K562 (cell line): ENCODE measurements around the gene CCDC7. TPM values are rescaled to one million over a fixed set of nuclear protein-coding genes. Genes with fewer than 3 reads are reported as not detected.

Source experiments
- CCAR2 ChIP-seq: fragments of 200-400 bp; formaldehyde crosslinking; IDR thresholded peaks from 2 replicates; pipeline ENCODE4 v1.6.1; 2017; ENCODE audit warnings: mild to moderate bottlenecking, low read depth, low read length
- FOS ChIP-seq: IDR thresholded peaks from 3 replicates; pipeline ENCODE4 v1.6.1; 2011; ENCODE audit not compliant: insufficient read length; ENCODE audit errors: extremely low read depth
- HLTF ChIP-seq: fragments of 450-650 bp; IDR thresholded peaks from 2 replicates; pipeline ENCODE4 v1.6.1; 2016
- LCOR ChIP-seq: sonication (generic); formaldehyde crosslinking; IDR thresholded peaks from 2 replicates; pipeline ENCODE4 v1.8.0; 2022; ENCODE audit warnings: mild to moderate bottlenecking, missing genetic modification reagents
- MCM2 ChIP-seq: fragments of 450-650 bp; IDR thresholded peaks from 2 replicates; pipeline ENCODE4 v1.6.1; 2017; ENCODE audit warnings: low read depth, mild to moderate bottlenecking
- MYNN ChIP-seq, 2 experiments: sonication (generic); formaldehyde crosslinking in 1 of 2; IDR thresholded peaks; 2 replicates each; pipeline versions ENCODE4 v1.5.0 to v1.6.1; 2016 to 2020; ENCODE audit warnings: antibody characterized with exemption in 1 of 2, missing genetic modification reagents in 1 of 2
- RBM17 ChIP-seq: fragments of 200-400 bp; formaldehyde crosslinking; IDR thresholded peaks from 2 replicates; pipeline ENCODE4 v1.6.1; 2017; ENCODE audit warnings: low read depth, mild to moderate bottlenecking, low read length, borderline replicate concordance
- RBM22 ChIP-seq: fragments of 200-400 bp; formaldehyde crosslinking; IDR thresholded peaks from 2 replicates; pipeline ENCODE4 v1.6.1; 2018; ENCODE audit warnings: low read length, low read depth; ENCODE audit not compliant: poor library complexity, severe bottlenecking
- SIN3B ChIP-seq: fragments of 450-650 bp; IDR thresholded peaks from 2 replicates; pipeline ENCODE4 v1.6.1; 2017; ENCODE audit warnings: low read depth, mild to moderate bottlenecking, moderate library complexity
- WHSC1 ChIP-seq: IDR thresholded peaks from one replicate; pipeline ENCODE4 v1.6.1; 2012; ENCODE audit warnings: low read length, control low read depth, inconsistent platforms
- ZNF253 ChIP-seq: fragments of 250-450 bp; sonication (Bioruptor Pico); conservative IDR thresholded peaks from 2 replicates; pipeline ENCODE4 v1.6.1; 2021; ENCODE audit warnings: mild to moderate bottlenecking
- ZNF57 ChIP-seq: fragments of 450-650 bp; formaldehyde crosslinking; IDR thresholded peaks from 2 replicates; pipeline ENCODE4 v1.4.0; 2020; ENCODE audit warnings: mild to moderate bottlenecking, moderate library complexity
- ZNF699 ChIP-seq: fragments of 250-450 bp; sonication (Bioruptor Pico); IDR thresholded peaks from 2 replicates; pipeline ENCODE4 v1.8.0; 2021; ENCODE audit warnings: mild to moderate bottlenecking, moderate library complexity; ENCODE audit not compliant: insufficient replicate concordance
- polyA plus RNA-seq, 8 experiments: library from polyadenylated mRNA; depleted of rRNA in 4 of 8; stranded (reverse) in 5 of 8; unstranded in 3 of 8; fragments of >200 nt; fragmentation: Nextera tagmentation in 2 of 8; fragmentation: Illumina TruSeq in 1 of 8; extraction: Ambion mirVana in 2 of 8; extraction: Trizol in 1 of 8; gene quantifications; 2 replicates each; pipeline versions ENCODE4 v1.2.1 to v1.2.3, GENCODE V29; 2011 to 2014; ENCODE audit warnings: inconsistent platforms in 1 of 8, missing spikeins in 1 of 8
- total RNA-seq, 7 experiments: library from RNA; depleted of rRNA in 6 of 7; stranded (reverse); fragments of >200 nt in 6 of 7; fragmentation: Illumina TruSeq in 2 of 7; extraction: Trizol in 2 of 7; gene quantifications; 2 replicates each; pipeline versions ENCODE4 v1.2.1 to v1.2.3, GENCODE V29; 2011 to 2021; ENCODE audit warnings: low replicate concordance in 1 of 7
- TF ChIP-seq, protein P1 (sequence below): fragments of 250-450 bp; sonication (Bioruptor Pico); IDR thresholded peaks from 2 replicates; pipeline ENCODE4 v1.4.0; 2020
- TF ChIP-seq, protein P2 (sequence below), 2 experiments: fragments of 450-650 bp; conservative IDR thresholded peaks; 2 replicates each; pipeline ENCODE4 v1.6.1; 2017; ENCODE audit warnings: mild to moderate bottlenecking in 2 of 2, moderate library complexity in 2 of 2
- TF ChIP-seq, protein P3 (sequence below): fragments of 200-800 bp; sonication (Bioruptor generic); IDR thresholded peaks from 2 replicates; pipeline ENCODE4 v1.6.1; 2017; ENCODE audit warnings: missing genetic modification characterization, missing compliant biosample characterization
- TF ChIP-seq, protein P4 (sequence below): fragments of 450-650 bp; IDR thresholded peaks from 2 replicates; pipeline ENCODE4 v1.6.1; 2016; ENCODE audit warnings: antibody characterized with exemption
- TF ChIP-seq, protein P5 (sequence below): IDR thresholded peaks from 2 replicates; pipeline ENCODE4 v1.6.1; 2011; ENCODE audit not compliant: insufficient read length; ENCODE audit errors: extremely low read depth

The CCDC7 gene
- total and polyA plus RNA-seq, 9 of the 15 experiments (the other 6 are each of a cell fraction or from before 2014, with no cell fraction given), result 1.5 to 6.6 (median 2.7) TPM

DNA sequence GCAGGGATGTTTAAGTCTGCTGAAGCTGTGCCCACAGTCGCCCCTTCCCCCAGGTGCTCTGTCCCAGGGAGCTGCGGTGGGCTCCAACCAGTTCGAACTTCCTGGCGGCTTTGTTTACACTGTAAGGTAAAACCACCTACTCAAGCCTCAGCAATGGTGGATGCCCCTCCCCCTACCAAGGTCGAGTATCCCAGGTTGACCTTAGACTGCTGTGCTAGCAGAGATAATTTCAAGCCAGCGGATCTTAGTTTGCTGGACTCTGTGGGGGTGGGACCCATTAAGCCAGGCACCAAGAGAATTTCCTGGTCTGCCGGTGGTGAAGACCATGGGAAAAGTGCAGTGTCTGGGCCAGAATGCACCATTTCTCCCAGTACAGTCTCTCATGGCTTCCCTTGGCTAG, 56.0 kb downstream of the CCDC7 start (continued):
- TF ChIP-seq, protein P1, sequence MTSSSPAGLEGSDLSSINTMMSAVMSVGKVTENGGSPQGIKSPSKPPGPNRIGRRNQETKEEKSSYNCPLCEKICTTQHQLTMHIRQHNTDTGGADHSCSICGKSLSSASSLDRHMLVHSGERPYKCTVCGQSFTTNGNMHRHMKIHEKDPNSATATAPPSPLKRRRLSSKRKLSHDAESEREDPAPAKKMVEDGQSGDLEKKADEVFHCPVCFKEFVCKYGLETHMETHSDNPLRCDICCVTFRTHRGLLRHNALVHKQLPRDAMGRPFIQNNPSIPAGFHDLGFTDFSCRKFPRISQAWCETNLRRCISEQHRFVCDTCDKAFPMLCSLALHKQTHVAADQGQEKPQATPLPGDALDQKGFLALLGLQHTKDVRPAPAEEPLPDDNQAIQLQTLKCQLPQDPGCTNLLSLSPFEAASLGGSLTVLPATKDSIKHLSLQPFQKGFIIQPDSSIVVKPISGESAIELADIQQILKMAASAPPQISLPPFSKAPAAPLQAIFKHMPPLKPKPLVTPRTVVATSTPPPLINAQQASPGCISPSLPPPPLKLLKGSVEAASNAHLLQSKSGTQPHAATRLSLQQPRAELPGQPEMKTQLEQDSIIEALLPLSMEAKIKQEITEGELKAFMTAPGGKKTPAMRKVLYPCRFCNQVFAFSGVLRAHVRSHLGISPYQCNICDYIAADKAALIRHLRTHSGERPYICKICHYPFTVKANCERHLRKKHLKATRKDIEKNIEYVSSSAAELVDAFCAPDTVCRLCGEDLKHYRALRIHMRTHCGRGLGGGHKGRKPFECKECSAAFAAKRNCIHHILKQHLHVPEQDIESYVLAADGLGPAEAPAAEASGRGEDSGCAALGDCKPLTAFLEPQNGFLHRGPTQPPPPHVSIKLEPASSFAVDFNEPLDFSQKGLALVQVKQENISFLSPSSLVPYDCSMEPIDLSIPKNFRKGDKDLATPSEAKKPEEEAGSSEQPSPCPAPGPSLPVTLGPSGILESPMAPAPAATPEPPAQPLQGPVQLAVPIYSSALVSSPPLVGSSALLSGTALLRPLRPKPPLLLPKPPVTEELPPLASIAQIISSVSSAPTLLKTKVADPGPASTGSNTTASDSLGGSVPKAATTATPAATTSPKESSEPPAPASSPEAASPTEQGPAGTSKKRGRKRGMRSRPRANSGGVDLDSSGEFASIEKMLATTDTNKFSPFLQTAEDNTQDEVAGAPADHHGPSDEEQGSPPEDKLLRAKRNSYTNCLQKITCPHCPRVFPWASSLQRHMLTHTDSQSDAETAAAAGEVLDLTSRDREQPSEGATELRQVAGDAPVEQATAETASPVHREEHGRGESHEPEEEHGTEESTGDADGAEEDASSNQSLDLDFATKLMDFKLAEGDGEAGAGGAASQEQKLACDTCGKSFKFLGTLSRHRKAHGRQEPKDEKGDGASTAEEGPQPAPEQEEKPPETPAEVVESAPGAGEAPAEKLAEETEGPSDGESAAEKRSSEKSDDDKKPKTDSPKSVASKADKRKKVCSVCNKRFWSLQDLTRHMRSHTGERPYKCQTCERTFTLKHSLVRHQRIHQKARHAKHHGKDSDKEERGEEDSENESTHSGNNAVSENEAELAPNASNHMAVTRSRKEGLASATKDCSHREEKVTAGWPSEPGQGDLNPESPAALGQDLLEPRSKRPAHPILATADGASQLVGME (CRISPR knock-in tag), result no peak
- TF ChIP-seq CCAR2 (no peak), MYNN (IDR thresholded peaks at IDR 0.05) (no peak), MYNN (CRISPR knock-in tag; IDR thresholded peaks at IDR 0.05) (no peak), LCOR (CRISPR knock-in tag) (no peak), ZNF253 (CRISPR knock-in tag) (no peak), ZNF699 (CRISPR knock-in tag) (no peak), MCM2 (no peak), RBM22 (no peak), FOS (no peak), RBM17 (no peak), WHSC1 (no peak), SIN3B (no peak), ZNF57 (no peak), HLTF (no peak)
- TF ChIP-seq, protein P2, sequence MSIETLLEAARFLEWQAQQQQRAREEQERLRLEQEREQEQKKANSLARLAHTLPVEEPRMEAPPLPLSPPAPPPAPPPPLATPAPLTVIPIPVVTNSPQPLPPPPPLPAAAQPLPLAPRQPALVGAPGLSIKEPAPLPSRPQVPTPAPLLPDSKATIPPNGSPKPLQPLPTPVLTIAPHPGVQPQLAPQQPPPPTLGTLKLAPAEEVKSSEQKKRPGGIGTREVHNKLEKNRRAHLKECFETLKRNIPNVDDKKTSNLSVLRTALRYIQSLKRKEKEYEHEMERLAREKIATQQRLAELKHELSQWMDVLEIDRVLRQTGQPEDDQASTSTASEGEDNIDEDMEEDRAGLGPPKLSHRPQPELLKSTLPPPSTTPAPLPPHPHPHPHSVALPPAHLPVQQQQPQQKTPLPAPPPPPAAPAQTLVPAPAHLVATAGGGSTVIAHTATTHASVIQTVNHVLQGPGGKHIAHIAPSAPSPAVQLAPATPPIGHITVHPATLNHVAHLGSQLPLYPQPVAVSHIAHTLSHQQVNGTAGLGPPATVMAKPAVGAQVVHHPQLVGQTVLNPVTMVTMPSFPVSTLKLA (conservative IDR thresholded peaks at IDR 0.05), result 0 out of 4 replicates have a peak, but pooled peaks of 1 of the 2 experiments have one; percentile 26
- TF ChIP-seq, protein P3, sequence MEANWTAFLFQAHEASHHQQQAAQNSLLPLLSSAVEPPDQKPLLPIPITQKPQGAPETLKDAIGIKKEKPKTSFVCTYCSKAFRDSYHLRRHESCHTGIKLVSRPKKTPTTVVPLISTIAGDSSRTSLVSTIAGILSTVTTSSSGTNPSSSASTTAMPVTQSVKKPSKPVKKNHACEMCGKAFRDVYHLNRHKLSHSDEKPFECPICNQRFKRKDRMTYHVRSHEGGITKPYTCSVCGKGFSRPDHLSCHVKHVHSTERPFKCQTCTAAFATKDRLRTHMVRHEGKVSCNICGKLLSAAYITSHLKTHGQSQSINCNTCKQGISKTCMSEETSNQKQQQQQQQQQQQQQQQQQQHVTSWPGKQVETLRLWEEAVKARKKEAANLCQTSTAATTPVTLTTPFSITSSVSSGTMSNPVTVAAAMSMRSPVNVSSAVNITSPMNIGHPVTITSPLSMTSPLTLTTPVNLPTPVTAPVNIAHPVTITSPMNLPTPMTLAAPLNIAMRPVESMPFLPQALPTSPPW (CRISPR knock-in tag), result 0 out of 2 replicates have a peak, but pooled peaks have one; percentile 22
- TF ChIP-seq, protein P4, sequence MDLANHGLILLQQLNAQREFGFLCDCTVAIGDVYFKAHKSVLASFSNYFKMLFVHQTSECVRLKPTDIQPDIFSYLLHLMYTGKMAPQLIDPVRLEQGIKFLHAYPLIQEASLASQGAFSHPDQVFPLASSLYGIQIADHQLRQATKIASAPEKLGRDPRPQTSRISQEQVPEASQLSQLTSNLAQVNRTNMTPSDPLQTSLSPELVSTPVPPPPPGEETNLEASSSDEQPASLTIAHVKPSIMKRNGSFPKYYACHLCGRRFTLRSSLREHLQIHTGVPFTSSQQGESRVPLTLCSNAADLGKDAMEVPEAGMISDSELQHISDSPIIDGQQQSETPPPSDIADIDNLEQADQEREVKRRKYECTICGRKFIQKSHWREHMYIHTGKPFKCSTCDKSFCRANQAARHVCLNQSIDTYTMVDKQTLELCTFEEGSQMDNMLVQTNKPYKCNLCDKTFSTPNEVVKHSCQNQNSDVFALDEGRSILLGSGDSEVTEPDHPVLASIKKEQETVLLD, result no peak
- TF ChIP-seq, protein P5, sequence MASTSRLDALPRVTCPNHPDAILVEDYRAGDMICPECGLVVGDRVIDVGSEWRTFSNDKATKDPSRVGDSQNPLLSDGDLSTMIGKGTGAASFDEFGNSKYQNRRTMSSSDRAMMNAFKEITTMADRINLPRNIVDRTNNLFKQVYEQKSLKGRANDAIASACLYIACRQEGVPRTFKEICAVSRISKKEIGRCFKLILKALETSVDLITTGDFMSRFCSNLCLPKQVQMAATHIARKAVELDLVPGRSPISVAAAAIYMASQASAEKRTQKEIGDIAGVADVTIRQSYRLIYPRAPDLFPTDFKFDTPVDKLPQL, result no peak
